Measurements from ENCODE around the gene SOX13.

Gene SOX13

GRCh38 chr1:204062106-204062505, 10.8 kb upstream of the SOX13 start:
- no peak overlapping the region for H3K4me3 ChIP-seq (ENCODE audit: low read depth, low read length)

- H3K4me3 ChIP-seq (ENCODE audit: low read depth, low read length): no peak overlapping the region
These were observed 7.5 kb upstream of the SOX13 start for GRCh38 chr1:204065174-204065985.

GRCh38 chr1:204065986-204066300, 7.0 kb upstream of the SOX13 start:
- H3K4me3 ChIP-seq (ENCODE audit: low read depth, low read length): no peak overlapping the region

GRCh38 chr1:204067935-204068334, 5.0 kb upstream of the SOX13 start:
- H3K4me3 ChIP-seq (ENCODE audit: low read depth, low read length): no peak overlapping the region

DNA sequence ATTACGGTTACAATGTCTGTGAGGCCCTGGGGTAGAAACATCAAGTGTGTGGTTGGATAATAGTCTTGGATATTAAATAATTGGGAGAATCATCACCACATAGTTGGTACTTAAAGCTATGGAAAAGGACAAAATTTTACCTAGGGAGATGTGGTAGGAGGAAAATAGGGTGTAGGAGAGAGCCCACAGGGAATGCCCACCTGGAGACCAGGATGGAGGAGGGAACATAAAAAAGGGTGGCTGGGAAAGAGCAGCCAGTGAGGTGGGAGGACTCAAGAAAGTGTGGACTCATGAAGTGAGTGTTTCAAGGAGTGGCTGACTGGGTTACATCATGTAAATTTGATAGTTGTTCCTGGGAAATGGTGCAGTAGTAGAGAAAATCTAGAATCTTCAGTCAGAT, 3.0 kb upstream of the SOX13 start:
- H3K4me3 ChIP-seq (ENCODE audit: low read depth, low read length): no peak overlapping the region

DNA sequence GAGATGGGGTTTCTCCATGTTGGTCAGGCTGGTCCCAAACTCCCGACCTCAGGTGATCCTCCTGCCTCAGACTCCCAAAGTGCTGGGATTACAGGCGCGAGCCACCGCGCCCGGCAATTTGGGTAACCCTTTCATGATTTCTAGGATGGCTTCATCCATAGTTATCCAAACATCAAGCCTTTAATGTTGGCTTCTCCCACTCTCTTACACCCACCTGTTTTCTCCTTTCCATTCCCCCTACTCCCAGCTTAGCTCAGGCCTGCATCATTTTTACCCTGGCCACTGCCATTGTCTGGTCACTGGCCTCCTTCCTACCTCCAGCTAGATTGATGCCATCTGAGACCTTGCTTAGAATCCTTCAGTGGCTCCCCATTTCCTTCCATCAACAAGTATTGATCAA, 2.0 kb upstream of the SOX13 start:
- no peak overlapping the region for H3K4me3 ChIP-seq (ENCODE audit: low read depth, low read length)

- H3K4me3 ChIP-seq (ENCODE audit: low read depth, low read length): peak overlapping the region; percentile 96
These were observed 940 bp downstream of the SOX13 start for GRCh38 chr1:204073837-204074273.

- H3K4me3 ChIP-seq (ENCODE audit: low read depth, low read length): peak overlapping the region; percentile 96
These were observed 1.6 kb downstream of the SOX13 start for GRCh38 chr1:204074274-204075138.

GRCh38 chr1:204075139-204075521, 2.2 kb downstream of the SOX13 start:
- H3K4me3 ChIP-seq (ENCODE audit: low read depth, low read length): peak overlapping the region; percentile 96

DNA sequence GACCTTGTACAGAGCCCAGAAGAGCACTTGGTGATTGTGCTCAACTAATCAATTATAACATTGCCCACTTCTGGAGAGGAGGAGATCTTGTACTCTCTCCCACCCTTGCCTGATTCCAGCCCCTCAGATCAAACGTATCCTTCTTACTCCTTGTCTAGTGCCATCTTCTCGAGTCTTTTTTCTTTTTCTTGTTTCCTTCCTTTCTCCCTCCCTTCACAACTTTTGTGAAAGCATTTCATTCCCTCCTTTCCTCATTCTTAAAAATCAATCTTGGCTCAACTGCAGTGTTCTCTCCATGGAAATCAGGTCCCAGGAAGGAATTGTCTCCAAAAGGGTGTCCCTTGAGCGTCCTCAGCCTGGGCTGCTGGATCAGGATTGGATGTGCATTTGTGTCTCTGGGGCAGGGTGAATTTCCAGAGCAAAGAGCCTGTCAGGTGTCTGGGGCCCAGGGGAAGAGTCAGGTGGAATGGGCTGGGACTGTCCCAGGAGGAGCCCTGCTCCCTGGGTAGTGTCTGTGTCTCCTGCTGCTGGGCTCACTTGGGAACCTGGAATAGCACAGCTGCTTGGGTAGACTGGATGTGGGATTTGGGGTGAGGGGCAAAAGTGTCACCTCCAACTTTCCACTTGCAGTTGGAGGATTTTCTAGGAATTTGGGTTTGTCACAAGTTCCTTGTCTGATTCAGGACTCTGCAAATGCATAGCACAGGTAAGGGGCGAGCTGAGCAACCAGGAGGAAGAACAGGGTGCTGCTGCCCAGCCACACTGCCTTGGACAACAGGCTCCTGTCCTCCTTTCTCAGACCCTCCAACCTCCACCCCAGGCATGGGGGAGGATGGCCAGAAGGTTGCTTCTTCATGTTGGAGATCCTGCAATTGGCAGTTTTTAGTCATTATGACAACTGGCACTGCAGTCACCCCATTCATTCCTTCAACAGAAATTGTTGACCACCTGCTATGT, 3.3 kb downstream of the SOX13 start:
- no peak overlapping the region for H3K4me3 ChIP-seq (ENCODE audit: low read depth, low read length)

- H3K4me3 ChIP-seq (ENCODE audit: low read depth, low read length): no peak overlapping the region
These were observed 4.0 kb downstream of the SOX13 start for GRCh38 chr1:204076891-204077290.

DNA sequence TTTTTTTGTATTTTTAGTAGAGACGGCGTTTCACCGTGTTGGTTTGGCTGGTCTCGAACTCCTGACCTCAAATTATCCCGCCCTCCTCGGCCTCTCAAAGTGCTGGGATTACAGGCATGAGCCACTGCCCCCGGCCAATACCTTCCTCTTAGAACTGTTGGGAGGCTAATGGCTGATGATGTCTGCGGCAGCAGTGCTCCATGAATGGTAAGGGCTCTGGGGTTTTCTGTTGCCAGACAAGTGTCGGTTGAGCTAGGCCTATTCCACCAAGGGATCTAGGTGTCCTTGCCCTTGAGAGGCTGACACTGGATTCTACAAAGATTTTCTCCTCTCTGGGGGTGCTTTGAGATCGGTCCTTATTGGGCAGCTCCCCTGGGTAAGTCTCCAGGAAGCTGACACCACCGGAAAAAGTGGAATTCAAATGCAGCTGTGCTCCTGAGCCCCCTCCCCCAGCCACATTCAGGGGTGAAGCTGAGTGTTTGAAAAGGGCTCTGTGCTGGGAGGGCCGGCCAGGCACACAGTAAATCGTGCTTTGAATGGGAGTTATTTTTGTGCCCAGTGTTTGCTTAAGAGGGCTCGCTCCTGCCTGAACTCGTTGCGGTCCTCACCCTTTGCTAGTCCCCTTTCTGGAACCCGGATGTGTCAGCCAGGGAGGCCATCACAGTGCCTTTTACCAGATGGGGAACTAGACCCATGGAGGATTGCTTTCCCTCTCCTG, 5.2 kb downstream of the SOX13 start:
- no peak overlapping the region for H3K4me3 ChIP-seq (ENCODE audit: low read depth, low read length)

DNA sequence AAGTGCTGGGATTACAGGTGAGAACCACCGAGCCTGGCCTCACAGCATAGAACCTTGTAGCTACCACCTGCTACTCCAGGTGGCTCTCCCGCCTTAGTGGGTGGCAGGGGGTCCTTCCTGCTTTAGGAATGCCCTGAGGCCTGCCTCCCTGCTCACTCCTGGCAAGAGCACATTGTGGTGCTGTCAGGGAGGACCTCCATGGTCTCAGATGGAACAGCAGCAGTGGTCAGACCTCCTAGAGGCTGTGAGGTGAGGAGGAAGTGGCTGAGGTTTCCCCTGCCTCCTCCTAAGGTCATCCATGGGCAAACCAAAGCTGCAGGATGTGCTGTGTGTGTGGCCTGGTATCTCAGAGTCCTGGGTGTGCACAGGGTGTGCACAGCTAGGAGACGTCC, 6.7 kb downstream of the SOX13 start:
- H3K4me3 ChIP-seq (ENCODE audit: low read depth, low read length): no peak overlapping the region

DNA sequence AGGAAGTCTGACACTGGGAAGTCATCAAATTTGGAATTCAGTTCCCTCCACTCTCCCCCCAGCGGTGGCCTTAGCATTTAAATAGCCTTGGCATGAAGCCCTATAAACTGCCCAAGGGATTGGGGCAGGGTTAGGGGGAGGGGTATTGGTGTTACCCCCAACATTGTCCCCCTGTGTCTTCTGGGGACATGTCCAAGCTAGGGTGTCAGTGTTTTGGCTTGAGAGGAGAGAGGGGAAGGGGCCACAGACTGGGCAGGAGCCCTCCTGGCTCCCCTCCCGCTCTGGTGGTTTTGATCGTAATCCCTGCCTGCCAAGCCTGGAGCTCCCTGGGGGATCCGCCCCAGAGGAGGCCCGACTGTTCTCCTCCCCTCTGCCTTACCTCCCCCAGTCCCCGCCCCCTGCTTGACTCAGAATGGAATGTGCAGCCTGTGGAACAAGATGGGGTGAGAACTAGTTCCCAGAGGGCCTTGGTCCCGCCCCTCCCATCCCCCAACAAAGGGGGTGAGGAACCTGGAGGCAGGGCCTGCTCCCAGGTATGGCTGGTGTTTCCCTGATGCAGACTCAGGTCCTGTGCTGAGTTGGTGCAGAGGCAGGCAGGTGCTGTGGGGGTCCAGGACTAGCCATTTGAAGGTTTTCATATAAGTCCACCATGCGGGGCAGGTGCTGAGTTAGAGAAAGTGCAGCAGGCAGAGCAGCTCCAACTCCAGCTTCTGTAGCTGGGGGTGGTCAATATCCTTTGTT, 7.4 kb downstream of the SOX13 start:
- H3K4me3 ChIP-seq (ENCODE audit: low read depth, low read length): no peak overlapping the region

DNA sequence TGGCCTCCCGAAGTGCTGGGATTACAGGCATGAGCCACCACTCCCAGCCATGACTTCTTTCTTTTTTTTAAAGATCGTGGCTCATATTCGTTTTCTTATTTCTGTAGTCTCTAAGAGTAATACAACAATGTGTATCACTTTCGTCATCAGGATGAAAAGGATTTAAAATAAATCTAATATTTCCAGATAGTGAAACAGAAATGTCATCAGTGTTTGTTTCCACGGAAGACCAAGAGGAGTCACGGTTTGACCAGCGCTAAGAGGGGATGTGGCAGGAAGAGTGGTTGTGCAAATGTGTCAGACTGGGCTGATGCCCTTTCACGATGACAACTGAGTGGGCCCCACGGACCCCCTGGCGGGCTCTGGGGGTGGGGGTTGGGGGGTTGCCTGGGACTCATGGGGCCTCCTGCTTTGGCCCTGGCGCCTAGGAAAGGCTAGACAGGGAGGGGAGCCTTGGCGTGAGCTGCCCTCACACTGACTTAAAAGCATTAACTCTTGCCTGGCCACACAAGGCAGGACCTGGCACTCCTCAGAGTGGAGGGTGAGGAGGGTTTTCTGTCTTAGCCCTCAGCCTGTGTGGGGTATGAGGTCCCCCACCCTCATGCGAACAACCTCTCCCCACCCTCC, 8.4 kb downstream of the SOX13 start:
- no peak overlapping the region for H3K4me3 ChIP-seq (ENCODE audit: low read depth, low read length)

DNA sequence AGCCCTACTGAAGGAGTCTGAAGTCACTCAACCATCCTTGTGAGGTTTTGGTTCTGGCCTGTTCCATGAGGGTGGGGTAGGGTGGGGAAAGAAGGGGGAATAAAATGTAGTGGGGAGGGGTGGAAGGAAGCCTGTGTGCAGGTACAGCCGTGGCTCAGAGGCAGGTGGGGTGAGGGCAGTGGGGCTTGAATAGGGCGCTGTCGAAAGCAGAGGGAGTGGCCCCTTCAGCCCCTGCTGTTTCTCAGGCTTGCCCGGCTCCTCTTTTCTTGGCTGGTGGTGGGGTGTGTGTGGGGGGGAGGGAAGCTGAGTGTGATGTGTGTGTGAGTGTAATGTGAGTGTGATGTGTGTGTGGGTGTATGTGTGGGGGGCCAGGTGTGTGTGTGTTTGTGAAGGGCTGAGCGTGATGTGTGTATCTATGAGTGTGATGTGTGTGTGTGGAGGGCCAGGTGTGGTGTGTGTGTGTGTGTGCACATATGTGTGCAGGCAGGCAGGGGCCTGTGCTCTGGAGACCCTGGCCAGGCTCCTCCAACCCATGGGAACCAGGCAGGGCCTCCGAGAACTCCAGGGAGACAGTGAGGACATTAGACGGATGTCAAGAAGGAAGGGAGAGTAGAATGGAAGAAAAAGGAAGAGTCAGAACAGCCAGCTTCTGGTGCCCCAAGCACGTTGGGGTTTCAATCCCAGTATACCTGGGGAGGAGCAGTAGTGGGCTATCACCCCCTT, 9.0 kb downstream of the SOX13 start:
- no peak overlapping the region for H3K4me3 ChIP-seq (ENCODE audit: low read depth, low read length)

DNA sequence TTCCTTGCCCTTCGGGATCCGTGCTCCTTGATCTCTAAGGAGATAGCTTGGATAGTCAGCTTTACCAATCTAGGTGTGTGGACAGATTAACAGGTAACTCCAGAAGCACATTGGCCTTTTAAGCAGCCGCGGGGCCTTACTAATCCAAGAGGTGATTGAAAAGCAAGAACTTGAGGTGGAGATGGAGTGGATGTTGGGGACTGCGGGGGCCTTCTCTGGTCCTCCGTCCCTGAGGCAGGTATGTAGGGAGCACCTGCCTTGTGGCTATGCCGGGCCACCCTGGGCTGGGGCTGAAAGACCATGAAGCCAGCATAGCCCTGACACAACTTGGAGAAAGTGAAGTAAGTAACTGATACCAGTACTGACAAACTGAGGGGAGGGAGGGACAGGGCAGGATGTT, 10.6 kb downstream of the SOX13 start:
- no peak overlapping the region for H3K4me3 ChIP-seq (ENCODE audit: low read depth, low read length)

GRCh38 chr1:204084247-204084772, 11.4 kb downstream of the SOX13 start:
- no peak overlapping the region for H3K4me3 ChIP-seq (ENCODE audit: low read depth, low read length)

All from iPS-11a (cell line).